Measurements from ENCODE around the gene AACS.

DNA sequence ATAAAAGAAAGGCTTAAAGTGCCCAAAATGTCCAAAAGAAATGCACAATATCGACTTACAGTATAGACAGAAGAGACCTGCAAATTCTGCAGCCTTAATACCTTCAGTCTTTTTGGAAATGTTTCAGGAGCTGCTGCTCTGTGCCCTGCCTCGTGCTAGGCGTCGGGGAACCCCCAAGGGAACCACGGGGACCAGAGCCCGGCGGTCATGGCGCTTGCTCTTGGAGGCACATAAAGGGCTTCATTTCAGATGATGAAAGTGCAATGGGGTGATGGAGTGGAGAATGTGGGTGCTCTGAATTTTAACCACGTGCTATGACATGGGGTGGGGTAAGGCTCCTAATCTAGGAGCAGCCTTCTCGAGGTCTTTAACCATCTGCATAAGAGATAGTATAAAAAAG is 14.8 kb upstream of the AACS start:
- TF ChIP-seq, protein P1, sequence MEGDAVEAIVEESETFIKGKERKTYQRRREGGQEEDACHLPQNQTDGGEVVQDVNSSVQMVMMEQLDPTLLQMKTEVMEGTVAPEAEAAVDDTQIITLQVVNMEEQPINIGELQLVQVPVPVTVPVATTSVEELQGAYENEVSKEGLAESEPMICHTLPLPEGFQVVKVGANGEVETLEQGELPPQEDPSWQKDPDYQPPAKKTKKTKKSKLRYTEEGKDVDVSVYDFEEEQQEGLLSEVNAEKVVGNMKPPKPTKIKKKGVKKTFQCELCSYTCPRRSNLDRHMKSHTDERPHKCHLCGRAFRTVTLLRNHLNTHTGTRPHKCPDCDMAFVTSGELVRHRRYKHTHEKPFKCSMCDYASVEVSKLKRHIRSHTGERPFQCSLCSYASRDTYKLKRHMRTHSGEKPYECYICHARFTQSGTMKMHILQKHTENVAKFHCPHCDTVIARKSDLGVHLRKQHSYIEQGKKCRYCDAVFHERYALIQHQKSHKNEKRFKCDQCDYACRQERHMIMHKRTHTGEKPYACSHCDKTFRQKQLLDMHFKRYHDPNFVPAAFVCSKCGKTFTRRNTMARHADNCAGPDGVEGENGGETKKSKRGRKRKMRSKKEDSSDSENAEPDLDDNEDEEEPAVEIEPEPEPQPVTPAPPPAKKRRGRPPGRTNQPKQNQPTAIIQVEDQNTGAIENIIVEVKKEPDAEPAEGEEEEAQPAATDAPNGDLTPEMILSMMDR (IDR thresholded peaks at IDR 0.05) = no peak
- no peak for TF ChIP-seq ZNF121 (CRISPR knock-in tag; IDR thresholded peaks at IDR 0.05)

Measured in WTC11 (cell line).